Fibroblast of lung (primary cell): ENCODE data around the gene NRARP. TPM values are rescaled to one million over a fixed set of nuclear protein-coding genes. Genes with fewer than 3 reads are reported as not detected.
"Not testable (repeated sequence)": the region's sequence is repeated elsewhere in the genome, so short reads cannot be mapped to it uniquely, and the experiment has no call there.

Experiments used
- DNase-seq, 2 donors: peaks; one replicate each; pipeline versions ENCODE4 v3.0.0 to v3.0.0-alpha.2; 2010; ENCODE audit warnings: low read depth in 2 of 2
- H2AFZ ChIP-seq: 2 replicates; pipeline ENCODE4 v1.5.1; 2012; ENCODE audit warnings: low read length, control low read depth, inconsistent platforms
- H3K27ac ChIP-seq: 2 replicates; pipeline ENCODE4 v1.5.1; 2011; ENCODE audit warnings: low read length, control low read depth; ENCODE audit not compliant: insufficient read depth
- H3K27me3 ChIP-seq: 2 replicates; pipeline ENCODE4 v1.5.1; 2011; ENCODE audit warnings: mild to moderate bottlenecking, low read length; ENCODE audit not compliant: control insufficient read depth, insufficient read depth
- H3K36me3 ChIP-seq: 2 replicates; pipeline ENCODE4 v1.5.1; 2011; ENCODE audit warnings: low read length; ENCODE audit not compliant: control insufficient read depth, insufficient read depth
- H3K4me1 ChIP-seq: 2 replicates; pipeline ENCODE4 v1.5.1; 2011; ENCODE audit warnings: low read length; ENCODE audit not compliant: control insufficient read depth, insufficient read depth; ENCODE audit errors: extremely low read depth
- H3K4me2 ChIP-seq: 2 replicates; pipeline ENCODE4 v1.5.1; 2011; ENCODE audit warnings: low read length, control low read depth; ENCODE audit not compliant: insufficient read depth; ENCODE audit errors: extremely low read depth
- H3K4me3 ChIP-seq, 4 experiments: fragments of 200-600 bp in 1 of 4; sonication (generic) in 1 of 4; replicated peaks in 1 of 4; 2 replicates each; pipeline ENCODE4 v1.5.1; 2011 to 2016; ENCODE audit warnings: low read length in 4 of 4, low read depth in 3 of 4, mild to moderate bottlenecking in 3 of 4, control low read depth in 2 of 4, inconsistent platforms in 1 of 4, mixed read lengths in 1 of 4; ENCODE audit not compliant: insufficient read depth in 1 of 4; ENCODE audit errors: control extremely low read depth in 1 of 4
- H3K79me2 ChIP-seq: 2 replicates; pipeline ENCODE4 v1.5.1; 2012; ENCODE audit warnings: mild to moderate bottlenecking, low read length, inconsistent platforms; ENCODE audit not compliant: control insufficient read depth, insufficient read depth
- H3K9ac ChIP-seq: 2 replicates; pipeline ENCODE4 v1.5.1; 2011; ENCODE audit warnings: mild to moderate bottlenecking, low read length, control low read depth; ENCODE audit not compliant: insufficient read depth
- H3K9me3 ChIP-seq: 2 replicates; pipeline ENCODE4 v1.5.1; 2012; ENCODE audit warnings: low read depth, low read length; ENCODE audit not compliant: control insufficient read depth, insufficient read depth
- H4K20me1 ChIP-seq: 2 replicates; pipeline ENCODE4 v1.5.1; 2011; ENCODE audit warnings: low read length; ENCODE audit not compliant: control insufficient read depth, insufficient read depth; ENCODE audit errors: extremely low read depth
- EZH2 ChIP-seq: IDR thresholded peaks from 2 replicates; pipeline ENCODE4 v1.5.1; 2012; ENCODE audit warnings: low read length, control low read depth, mild to moderate bottlenecking; ENCODE audit errors: missing control alignments
- polyA plus RNA-seq, 2 donors: library from polyadenylated mRNA; depleted of rRNA in 1 of 2; stranded (reverse) in 1 of 2; unstranded in 1 of 2; fragments of >200 nt; gene quantifications; 2 replicates each; pipeline ENCODE4 v1.2.1, GENCODE V29; 2011 to 2012; ENCODE audit warnings: missing spikeins in 1 of 2
- total RNA-seq: library from RNA; depleted of rRNA; stranded (reverse); fragments of >200 nt; gene quantifications from 2 replicates; pipeline ENCODE4 v1.2.1, GENCODE V29; 2014
- TF ChIP-seq, protein P1 (sequence below), 2 donors: IDR thresholded peaks in 1 of 2; conservative IDR thresholded peaks in 1 of 2; 1 replicate in 1 of 2; 2 replicates in 1 of 2; pipeline ENCODE4 v1.5.1; 2011 to 2012; ENCODE audit warnings: low read length in 2 of 2, control low read depth in 1 of 2, inconsistent platforms in 1 of 2, low read depth in 1 of 2, mild to moderate bottlenecking in 1 of 2

The NRARP gene
- total and polyA plus RNA-seq, 2 donors (not counting 1 experiment from before 2014, with no cell fraction given) = 0.07 TPM; not detected in 1

DNA sequence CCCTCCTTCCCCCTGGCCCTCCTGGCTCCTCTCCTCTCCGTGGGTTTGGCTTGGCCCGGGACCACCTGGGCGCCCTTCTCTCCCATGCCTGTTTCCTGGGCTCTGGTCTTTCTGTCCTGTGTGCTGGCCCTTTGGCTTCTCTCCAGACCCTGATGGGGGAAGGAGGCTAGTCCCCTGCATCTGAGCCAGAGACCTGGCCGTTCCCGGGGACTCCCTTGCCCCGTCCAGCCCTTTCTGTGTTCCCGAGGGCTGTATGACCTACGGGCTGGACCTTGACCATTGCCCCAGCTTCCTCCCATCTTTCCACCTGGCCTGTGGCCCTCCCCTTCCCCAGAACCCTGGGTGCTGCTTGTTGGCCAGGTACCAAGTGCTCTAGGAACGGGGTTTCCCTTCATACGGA is 38.6 kb downstream of the NRARP start:
- Histone ChIP-seq H3K27ac (no peak overlapping the region), H3K36me3 (peaks cover 26% of the 10 kb centered on the region), H3K4me2 (no peak overlapping the region), H3K4me1 (peaks cover under 1% of the 10 kb centered on the region), H3K4me3 (no peak overlapping the region), H4K20me1 (no peaks in the 10 kb centered on the region), H3K9me3 (no peaks in the 10 kb centered on the region), H2AFZ (no peak overlapping the region), H3K9ac (no peak overlapping the region), H3K79me2 (peaks cover 2% of the 10 kb centered on the region), H3K27me3 (no peaks in the 10 kb centered on the region)
- TF ChIP-seq EZH2 = no peak
- TF ChIP-seq, protein P1, sequence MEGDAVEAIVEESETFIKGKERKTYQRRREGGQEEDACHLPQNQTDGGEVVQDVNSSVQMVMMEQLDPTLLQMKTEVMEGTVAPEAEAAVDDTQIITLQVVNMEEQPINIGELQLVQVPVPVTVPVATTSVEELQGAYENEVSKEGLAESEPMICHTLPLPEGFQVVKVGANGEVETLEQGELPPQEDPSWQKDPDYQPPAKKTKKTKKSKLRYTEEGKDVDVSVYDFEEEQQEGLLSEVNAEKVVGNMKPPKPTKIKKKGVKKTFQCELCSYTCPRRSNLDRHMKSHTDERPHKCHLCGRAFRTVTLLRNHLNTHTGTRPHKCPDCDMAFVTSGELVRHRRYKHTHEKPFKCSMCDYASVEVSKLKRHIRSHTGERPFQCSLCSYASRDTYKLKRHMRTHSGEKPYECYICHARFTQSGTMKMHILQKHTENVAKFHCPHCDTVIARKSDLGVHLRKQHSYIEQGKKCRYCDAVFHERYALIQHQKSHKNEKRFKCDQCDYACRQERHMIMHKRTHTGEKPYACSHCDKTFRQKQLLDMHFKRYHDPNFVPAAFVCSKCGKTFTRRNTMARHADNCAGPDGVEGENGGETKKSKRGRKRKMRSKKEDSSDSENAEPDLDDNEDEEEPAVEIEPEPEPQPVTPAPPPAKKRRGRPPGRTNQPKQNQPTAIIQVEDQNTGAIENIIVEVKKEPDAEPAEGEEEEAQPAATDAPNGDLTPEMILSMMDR (conservative IDR thresholded peaks at IDR 0.05 in 1 of 2, IDR thresholded peaks at IDR 0.05 in 1 of 2; ENCODE audit: low read depth in 1 of 2, low read length in 2 of 2) = no peak
- DNase-seq = no peak

GRCh38 chr9:137262909-137263285 is 39.2 kb downstream of the NRARP start:
- H3K27me3 ChIP-seq = no peaks in the 10 kb centered on the region
- no peak for DNase-seq
- H2AFZ ChIP-seq = no peak overlapping the region
- no peaks in the 10 kb centered on the region for H4K20me1 ChIP-seq
- H3K4me1 ChIP-seq = no peaks in the 10 kb centered on the region
- peaks cover 4% of the 10 kb centered on the region for H3K79me2 ChIP-seq
- H3K27ac ChIP-seq = no peak overlapping the region
- H3K36me3 ChIP-seq = peaks cover 25% of the 10 kb centered on the region
- no peaks in the 10 kb centered on the region for H3K9me3 ChIP-seq
- H3K9ac ChIP-seq = no peak overlapping the region
- H3K4me2 ChIP-seq = no peak overlapping the region
- no peak overlapping the region for H3K4me3 ChIP-seq
- TF ChIP-seq, protein P1 (conservative IDR thresholded peaks at IDR 0.05 in 1 of 2, IDR thresholded peaks at IDR 0.05 in 1 of 2; ENCODE audit: low read depth in 1 of 2, low read length in 2 of 2) = no peak
- no peak for TF ChIP-seq EZH2

DNA sequence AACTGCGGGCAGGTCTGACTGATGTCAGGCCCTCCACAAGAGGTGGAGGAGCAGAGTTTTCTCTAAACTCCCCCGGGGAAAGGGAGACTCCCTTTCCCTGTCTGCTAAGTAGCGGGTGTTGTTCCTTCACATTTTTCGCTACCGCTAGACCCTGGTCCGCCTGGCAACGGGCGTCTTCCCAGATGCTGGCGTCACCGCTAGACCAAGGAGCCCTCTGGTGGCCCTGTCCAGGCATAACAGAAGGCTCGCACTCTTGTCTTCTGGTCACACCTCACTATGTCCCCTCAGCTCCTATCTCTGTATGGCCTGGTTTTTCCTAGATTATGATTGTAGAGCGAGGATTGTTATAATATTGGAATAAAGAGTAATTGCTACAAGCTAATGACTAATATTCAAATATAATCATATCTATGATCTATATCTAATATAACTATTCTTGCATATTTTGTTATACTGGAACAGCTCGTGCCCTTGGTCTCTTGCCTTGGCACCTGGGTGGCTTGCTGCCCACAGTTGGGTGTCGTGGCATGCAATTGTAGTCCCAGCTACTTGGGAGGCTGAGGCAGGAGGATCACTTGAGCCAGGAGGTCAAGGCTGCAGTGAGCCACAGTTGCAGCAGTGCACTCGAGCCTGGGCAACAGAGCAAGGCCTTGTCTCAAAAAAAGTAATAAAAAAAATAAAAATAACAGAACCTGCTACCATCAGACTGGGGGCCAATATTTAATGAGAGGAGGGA is 39.7 kb downstream of the NRARP start:
- H3K9ac ChIP-seq, H3K9me3 ChIP-seq, H3K79me2 ChIP-seq, H3K4me3 ChIP-seq, H3K4me1 ChIP-seq, H4K20me1 ChIP-seq, H2AFZ ChIP-seq, H3K27me3 ChIP-seq, H3K27ac ChIP-seq, H3K4me2 ChIP-seq: not testable (repeated sequence)
- TF ChIP-seq, protein P1 (conservative IDR thresholded peaks at IDR 0.05 in 1 of 2, IDR thresholded peaks at IDR 0.05 in 1 of 2; ENCODE audit: low read depth in 1 of 2, low read length in 2 of 2) = peak; percentile 35 to 48
- H3K36me3 ChIP-seq = peaks cover 23% of the 10 kb centered on the region
- peak; percentile 51 to 59 for DNase-seq
